HG02884 (cell line): ENCODE results near the gene FHAD1.

ENCODE experiments used
- ATAC-seq: cut with Tn5 transposase; IDR thresholded peaks from one replicate; pipeline ENCODE4 v1.9.1; 2021; ENCODE audit warnings: mild to moderate bottlenecking, moderate library complexity; ENCODE audit not compliant: unreplicated experiment

The FHAD1 gene

DNA sequence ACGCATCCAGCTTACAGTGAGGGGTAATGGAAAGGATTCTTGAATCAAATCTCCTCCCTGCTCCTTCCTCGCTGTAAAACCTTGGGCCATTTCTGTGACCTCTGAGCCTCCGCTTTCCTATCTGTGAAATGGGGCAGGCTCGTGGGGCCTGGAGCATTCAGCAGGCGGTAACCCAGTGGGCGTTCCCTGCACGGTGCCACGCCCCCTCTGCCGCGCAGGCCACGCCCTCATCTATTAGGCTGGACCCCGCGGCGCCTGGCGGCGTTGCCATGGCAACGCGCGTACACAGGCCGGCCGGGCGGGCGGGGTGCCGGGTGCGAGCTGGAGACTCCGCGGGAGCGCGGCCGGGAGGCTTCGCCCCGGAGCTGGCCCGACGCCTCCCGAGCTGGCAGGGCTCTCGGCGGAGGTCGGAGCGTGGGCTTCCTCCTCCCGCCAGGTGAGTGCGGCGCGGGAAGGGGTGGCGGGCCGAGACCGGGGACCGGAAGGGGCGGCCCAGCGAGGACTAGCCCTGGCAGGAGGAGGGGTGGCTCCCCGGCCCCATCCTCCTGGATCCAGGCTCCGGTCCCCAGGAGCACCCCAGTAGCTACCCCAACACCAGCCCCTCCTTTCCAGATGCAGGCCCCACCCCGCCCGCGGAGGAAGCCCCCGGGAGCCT lies at the start of gene FHAD1:
Gene FHAD1, plus strand, starts transcription at position 264 of the 655 bp plus-strand sequence. CDS start 4,562 bp downstream, outside the sequence.
- ATAC-seq = no peak

DNA sequence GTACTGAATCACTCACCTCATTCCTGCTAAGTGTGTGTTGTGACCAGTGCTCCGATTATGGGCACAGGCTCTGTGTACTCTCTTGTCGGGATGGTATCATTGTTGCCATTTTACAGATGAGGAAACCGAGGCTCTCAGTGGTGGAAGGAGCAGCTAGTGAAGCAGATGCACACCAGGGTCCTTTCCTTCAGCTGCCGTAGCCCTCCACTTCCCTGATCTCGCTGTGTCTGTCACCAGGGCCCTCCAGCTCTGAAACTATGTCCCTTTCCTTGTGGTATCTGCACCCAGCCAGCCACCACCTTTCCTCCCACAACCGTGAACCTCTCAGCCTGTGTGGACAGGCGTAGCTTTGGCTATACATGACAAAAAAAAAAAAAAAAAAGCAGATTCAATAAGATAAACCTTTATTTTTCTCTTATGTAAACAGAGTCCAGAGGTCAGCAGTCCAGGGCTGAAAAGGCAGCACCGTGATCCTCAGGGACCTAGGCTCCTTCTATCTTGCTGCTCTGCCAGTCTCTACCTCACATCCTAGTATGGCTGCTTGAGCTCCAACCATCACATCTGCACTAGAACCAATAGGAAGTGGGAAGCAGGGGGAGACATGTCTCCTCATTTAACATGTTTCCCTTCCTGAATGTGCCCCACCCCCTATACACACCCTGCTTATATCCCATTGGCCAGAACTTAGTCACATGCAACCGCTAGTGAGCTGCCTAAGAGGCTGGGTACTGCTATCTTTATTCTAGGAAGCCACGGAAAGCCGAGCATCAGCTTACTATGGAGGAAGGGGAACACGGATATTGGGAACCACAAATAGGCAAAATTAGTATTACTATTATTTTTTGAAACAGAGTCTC lies 49.2 kb upstream of the FHAD1 start:
- ATAC-seq = no peak

DNA sequence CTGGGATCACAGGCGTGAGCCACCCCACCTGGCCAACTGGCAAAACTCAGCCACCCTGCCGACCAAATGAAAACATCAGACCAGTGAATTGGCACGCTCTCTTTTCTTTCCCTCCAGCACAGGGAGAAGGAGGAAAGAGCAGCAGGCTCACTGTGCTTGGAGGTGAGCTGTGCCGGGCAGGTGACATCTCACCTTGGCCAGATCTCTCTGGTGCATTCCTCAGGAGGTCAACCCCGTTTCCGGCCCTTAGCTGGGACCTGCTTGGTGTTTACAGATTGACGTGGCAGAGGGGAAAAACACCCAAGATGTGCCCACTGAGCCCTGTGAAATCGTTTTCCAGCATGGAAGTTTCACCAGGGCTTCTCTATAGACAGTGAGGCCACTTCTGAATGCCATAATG lies 48.3 kb upstream of the FHAD1 start:
- no peak for ATAC-seq

DNA sequence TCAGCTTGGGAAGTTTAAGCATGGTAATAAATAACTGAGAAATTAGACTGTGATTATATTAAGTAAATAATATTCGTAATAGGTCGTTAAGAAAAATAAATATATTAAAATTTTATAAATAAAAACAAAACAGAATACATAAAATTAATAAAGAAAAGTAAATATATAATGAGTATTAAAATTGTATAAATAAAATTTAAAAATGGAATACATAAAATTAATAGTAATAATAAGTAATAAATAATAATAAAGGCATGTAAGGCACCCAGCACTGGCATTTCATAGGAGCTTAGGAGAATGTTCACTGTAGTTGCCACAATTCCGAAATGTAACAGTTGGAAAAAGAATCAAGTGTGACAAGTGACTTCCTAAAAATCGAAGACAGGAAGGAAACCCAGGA lies 45.8 kb upstream of the FHAD1 start:
- no peak for ATAC-seq

DNA sequence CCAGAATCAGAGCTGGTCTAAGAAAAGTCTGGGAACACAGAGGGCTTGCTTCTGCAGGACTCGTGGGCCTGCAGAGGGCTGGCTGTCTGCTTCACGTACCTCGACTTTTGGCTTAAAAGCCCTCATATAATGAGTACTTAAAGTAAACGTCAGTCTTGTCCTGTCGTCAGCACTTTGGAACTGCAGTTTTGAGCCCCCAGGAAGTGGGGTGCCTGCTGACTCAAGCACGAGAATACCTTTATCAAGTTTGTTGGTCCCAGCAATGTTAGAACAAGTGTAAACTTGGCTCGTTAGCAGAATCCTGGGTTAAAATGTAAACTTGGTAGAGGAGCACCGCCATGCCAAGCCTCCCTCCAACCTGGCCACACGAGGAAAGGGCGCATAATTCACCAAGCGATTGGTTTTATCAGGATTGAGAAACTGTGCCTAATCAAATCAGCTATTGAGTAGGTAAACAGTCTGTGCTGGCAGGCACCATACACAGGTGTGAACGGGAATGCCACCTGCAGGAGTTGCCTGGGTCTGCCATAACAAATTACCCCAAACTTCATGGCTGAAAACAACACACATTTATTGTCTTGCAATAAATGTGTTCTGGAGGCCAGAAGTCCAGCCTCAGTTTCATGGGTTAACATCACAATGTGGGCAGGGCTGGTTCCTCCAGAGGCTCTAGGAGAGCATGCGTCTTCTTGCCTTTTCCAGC lies 45.0 kb upstream of the FHAD1 start:
- no peak for ATAC-seq

DNA sequence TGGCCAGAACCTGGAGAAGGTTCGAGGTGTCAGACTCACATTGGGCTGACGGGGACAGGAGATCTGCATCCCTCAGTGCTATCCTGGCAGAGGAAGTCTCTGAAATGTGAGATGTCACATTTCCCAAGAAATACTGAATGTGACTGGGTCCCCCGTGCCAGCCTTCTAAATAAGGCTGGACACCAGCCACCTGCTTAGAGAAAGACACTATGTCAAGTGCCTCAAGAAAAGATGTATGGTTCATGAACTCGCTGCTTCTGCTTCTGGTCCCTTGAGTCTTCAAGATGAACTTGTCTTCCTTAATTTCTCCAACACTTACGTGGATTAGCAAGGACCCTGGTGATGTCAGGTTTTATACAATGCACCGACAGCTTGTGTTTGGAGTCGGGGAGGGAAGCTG lies 42.1 kb upstream of the FHAD1 start:
- no peak for ATAC-seq

DNA sequence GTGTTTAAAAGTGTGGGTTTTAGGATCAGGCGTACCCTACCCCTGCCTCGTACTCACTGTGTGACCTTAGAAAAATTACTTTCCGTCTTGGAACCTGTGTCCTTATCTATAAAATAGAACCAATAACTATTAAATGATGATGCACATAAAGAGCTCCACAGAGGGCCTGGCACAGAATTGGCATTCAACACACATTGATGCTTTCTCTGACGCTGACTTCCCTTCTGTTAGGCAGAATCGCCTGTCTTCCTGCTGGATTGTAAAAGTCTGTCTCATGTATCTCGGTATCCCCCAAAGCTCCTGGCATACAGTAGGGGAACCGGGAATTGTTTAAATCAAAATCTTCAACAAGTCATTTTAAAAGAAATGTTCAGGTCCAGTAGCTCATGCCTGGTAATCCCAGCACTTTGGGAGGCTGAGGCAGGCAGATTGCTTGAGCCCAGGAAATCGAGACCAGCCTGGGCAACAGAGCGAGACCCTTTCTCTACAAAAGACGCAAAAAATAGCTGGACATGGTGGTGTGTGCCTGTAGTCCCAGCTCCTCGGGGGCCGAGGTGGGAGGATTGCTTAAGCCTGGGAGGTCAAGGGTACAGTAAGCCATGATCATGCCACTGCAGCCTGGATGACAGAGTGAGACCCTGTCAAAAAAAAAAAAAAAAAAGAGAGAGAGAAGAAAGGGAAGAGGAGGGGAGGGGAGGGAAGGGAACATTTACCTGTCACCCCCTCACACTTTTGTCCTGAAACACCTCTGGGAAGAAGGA lies 41.3 kb upstream of the FHAD1 start:
- ATAC-seq = no peak

DNA sequence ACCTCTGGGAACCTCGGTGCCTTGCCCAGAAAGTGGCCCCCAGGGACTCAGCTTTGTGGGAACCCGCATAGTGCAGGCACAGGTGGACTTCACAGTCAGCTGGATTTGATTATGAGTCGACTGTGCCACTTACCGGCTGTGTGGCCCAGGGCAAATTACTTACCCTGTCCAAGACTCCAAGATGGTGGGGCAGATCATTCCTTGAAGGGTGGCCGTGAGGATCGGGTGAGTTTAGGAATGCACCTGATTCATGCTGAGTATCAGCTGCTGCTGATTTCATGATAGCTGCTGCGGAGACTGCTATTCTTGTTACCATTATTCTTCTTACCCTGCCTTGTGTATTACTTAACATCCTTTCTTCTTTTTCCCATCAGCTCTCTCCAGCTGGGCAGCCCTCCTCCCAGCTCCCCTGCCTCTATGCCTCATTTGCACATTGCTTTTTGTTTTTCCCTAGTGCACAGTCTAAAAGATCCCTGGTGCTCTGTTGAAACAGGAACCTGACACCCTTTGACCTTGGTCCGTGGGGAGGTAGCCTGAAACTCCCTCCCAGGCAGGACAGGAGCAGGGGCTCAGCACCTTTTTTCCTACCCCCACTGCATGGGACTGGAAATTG lies 40.5 kb upstream of the FHAD1 start:
- ATAC-seq = no peak

DNA sequence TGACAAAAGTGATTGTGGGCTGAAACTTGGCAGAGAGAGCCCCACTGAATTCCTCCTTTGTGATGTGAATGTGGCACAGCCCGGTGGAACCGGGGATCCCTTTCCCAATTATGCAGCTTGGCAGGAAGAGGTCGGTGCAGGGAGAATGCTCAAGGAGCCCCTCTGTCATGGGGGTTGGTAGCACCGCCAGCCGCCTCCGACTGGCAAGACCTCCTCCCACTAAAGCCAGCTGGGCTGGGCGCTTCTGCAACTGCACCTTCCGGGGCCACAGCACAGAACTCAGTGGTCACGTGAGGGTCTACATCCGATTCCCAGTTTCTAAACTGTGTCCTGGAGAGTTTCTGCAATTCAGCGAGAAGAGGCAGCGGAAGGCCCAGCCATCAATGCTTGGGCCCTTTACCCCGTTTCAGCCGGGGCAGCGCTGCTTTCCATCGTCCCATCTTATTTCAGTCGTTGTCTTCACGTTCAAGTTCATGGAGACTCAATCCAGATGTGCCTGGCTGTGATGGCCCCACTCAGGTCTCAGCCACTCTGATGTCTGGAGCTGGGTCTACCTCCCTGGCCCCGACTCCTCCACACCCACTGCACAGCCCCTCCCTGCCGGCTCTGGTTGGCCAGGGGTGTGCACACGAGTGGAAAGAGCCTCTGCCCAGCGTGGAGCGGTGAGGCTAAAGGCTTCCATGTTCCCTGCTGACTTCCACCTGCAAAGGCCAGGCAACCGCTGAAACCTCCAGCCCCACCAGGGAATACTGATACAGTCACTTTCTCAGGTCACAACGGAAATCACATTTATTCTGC lies 39.8 kb upstream of the FHAD1 start:
- no peak for ATAC-seq

DNA sequence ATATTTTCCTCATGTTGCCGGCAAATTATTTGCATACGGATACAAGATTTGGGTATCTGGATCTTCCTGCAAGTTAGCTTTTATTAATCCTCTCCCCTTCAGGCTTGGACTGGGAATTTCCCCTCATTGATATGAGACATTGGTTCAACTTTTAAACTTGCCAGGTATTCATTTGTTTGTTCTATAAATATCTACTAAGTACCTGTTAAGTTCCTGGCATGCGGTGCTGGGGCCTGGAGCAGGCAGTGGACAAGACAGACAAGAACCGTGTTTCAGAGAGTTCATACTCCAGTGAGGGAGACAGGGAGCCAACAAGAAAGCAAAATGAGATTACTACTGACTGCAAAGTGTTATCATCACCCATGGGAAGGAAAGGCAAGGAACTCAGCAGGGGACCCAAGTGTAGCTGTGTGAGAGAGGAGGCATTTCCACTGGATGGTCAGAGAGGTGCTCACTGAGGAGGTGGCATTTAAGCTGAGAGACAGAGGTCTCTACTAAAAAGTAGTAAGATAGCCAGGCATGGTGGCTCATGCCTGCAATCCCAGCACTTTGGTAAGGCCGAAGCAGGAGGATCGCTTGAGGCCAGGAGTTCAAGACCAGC lies 39.1 kb upstream of the FHAD1 start:
- no peak for ATAC-seq

DNA sequence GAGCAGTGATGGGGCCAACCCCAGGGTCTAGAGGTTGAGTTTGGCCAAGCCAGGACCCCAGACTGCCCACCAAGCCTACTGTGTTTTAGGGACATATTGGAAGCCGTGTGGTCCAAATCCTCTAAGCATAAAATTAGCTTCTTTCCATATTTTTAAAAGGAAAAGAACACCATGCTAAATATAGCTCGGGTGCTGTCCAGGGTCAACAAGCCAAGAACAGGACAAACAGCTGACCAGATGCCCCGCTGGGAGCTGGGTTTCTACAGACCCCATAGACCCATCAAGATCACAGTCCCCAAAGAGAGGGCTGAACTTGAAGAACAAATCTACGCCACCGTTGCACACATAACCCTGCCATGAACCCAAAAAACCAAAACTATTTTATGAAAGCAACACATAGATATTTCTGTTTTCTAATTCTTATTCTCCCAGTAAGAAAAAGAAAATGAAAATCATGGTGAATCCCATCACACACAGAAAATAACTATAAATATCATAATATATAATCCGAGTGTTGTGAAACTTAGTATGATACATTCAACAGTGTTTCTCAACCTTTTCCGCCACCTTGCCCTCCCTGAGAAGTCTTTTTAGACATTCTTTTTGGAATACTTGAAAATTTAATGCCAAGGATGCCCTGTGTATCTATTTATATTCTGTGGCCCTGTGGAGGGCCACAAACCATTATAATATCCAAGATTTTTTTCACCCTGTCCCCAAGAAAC lies 36.2 kb upstream of the FHAD1 start:
- no peak for ATAC-seq

DNA sequence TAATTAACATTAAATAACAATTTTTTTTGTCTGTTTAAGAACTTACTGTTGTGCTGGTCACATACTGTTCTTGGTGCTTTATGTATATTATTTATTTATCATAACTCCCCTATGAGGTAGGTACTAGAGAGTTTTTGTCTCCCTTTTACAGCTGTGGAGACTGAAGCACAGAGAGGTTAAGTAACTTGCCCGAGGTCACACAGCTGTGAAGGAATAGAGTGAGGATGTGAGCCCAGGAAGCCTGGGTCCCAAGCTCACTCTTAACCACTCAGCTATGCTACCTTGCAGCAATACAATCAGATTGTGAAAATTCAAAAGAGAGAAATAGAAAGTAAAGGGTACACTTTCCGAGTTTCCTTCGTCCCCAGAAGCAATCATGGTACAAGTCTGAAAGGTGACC lies 35.6 kb upstream of the FHAD1 start:
- ATAC-seq = no peak

DNA sequence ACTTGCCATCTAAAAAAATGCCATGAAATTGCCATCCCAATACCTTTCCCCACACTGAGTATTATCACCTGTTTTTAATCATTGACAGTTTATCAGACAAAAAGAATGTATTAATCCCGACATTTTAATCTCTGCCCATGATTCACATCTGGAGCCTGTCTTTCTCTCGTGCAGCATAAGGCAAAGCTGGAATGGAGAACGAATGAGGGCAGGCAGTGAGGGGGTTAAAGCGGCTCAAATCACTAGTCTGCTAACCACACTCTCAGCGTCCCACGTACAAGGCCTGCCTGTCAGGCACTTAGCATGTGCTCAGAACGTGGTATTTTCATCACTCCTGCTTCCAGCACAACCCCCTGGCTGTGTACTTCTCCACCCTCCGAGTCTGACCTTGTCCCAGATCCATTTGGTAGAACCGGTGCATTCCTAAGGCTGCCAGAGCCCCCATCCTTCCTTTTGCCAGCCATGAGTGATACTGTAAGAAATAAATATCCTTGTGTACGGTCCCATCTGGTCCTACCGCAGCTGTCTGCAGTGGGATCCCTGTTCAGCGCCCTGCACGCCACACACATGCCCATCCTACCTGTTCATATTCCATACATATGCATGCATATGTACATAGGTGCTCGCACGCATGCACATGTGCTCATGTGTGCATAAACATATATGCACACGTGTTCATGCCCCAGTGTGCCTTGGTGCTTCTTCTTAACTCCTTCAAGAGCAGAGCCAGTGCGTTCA lies 34.6 kb upstream of the FHAD1 start:
- no peak for ATAC-seq

DNA sequence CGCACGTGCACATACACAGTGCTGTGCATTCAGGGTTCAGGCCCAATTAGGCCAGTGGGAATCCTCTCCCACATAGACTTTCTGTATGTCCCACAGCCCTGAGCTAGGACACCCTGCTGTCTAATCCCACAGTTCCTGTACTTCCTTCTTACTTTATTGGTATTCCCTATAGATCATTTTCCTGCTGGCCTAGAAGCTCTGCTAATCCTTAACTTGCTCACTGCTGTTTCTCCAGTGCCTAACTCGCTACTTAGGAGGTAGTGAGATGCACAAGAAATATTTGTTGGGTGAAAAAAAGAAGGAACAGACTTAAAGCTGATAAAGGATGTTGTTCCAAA lies 34.1 kb upstream of the FHAD1 start:
- ATAC-seq = no peak

DNA sequence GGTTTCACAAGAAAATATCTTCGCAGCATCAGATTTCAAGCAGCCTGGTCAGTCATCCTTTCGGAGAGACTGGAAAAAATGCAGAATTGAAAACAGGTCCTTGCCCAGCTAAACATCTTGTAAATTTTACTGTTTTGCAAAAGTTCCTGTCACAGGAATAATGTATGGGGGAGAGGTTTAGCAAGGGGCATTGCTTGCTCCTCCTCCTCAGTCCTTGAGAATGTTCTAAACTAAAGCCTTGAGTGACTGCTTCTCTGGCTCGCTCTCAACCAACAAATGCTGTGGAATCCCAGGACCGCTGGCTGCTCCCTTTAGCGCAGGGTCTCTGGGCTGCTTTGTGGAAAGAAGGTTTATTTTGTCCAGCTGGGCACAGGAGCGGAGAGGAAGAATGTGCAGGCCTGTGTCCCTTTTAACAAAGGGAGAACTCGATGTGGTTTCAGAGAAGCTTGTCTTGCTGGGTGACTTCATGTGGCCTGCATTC lies 33.6 kb upstream of the FHAD1 start:
- ATAC-seq = no peak

DNA sequence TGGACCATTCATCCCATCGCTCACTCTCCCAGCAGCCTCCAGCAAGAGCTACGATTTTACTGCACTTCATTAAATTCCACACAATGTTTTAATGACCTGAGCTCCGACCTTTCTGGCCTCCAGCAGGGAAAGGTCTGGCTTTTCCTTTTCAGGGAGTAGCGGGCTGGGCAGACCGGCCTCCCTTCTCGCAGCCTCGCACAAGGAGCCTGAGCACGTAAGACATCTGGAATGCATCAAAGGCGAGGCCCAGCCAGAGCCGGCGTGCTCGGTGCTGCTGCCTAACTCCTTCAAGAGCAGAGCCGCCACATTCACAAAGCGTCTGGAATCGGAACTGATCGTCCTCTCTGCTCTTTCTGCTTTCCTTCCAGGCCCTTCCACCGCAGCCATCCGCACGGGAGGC lies 32.5 kb upstream of the FHAD1 start:
- ATAC-seq = no peak

DNA sequence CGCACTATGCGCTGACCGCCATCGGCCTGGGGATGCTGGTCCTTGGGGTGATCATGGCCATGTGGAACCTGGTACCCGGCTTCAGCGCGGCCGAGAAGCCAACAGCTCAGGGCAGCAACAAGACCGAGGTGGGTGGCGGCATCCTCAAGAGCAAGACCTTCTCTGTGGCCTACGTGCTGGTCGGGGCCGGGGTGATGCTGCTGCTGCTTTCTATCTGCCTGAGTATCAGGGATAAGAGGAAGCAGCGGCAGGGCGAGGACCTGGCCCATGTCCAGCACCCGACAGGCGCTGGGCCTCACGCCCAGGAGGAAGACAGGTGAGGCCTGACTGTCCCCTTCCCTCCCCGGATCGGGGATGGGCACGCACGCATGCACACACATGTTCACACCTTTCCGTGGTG lies 31.9 kb upstream of the FHAD1 start:
- no peak for ATAC-seq

DNA sequence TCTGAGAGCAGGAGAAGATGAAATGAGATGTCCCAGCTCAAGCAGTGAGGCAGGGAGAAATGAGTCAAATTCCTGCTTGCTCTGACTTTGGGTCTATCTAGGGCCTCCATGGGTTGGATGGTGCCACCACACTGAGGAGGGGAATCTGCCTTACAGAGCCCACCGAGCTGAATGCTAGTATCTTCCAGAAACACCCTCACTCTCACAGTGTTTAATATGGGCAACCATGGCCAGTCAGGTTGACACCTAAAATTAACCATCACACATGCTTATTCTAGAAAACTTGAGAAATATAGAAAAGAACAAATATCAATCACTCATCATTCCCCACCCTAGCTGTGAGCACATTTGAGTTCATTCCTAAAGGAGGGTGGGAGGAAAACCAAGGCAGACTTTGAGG lies 29.4 kb upstream of the FHAD1 start:
- no peak for ATAC-seq
